Measurements from ENCODE around the gene VAC14. TPM values are rescaled to one million over a fixed set of nuclear protein-coding genes. Genes with fewer than 3 reads are reported as not detected.

The VAC14 gene
- total RNA-seq, 4 donors from 2014 or later: 23.5 to 44.1 (median 29.8) TPM

GRCh38 chr16:70753694-70754325 is 47.1 kb downstream of the VAC14 start:
- H3K36me3 ChIP-seq: peaks cover 0 to 33% of the 10 kb centered on the region in 2 donors
- no peaks in the 10 kb centered on the region for H3K27me3 ChIP-seq
- H3K4me1 ChIP-seq: peaks cover 9 to 54% (median 26%) of the 10 kb centered on the region in 3 donors
- no peaks in the 10 kb centered on the region for H3K9me3 ChIP-seq
- no peak for ATAC-seq
- H3K4me3 ChIP-seq: no peak overlapping the region
- TF ChIP-seq POLR2AphosphoS5 (IDR thresholded peaks at IDR 0.05) (no peak), POLR2A (IDR thresholded peaks at IDR 0.05) (no peak), CTCF (IDR thresholded peaks at IDR 0.05) (no peak), EP300 (IDR thresholded peaks at IDR 0.05) (no peak)
- no peak overlapping the region for H3K27ac ChIP-seq
- WGBS, 2 donors (ENCODE audit: low coverage in 1 of 2): 85 to 100% methylated on average over 2 to 3 of the region's 8 CpGs

- Histone ChIP-seq H3K36me3 (peaks cover 0 to 27% of the 10 kb centered on the region in 2 donors), H3K4me3 (no peak overlapping the region), H3K27ac (no peak overlapping the region), H3K27me3 (no peaks in the 10 kb centered on the region), H3K9me3 (no peaks in the 10 kb centered on the region), H3K4me1 (peaks cover 9 to 60% (median 26%) of the 10 kb centered on the region in 3 donors)
- ATAC-seq: no peak
- 87 to 93% methylated on average over 5 of the region's 6 CpGs for WGBS, 2 donors (ENCODE audit: low coverage in 1 of 2)
- TF ChIP-seq CTCF (IDR thresholded peaks at IDR 0.05) (no peak), EP300 (IDR thresholded peaks at IDR 0.05) (no peak), POLR2A (IDR thresholded peaks at IDR 0.05) (no peak)
These were observed 47.7 kb downstream of the VAC14 start for GRCh38 chr16:70753228-70753627.

- Histone ChIP-seq H3K9me3 (no peaks in the 10 kb centered on the region), H3K4me3 (no peak overlapping the region), H3K27ac (peak overlapping the region in 1 of 4 donors; percentile 84), H3K27me3 (no peaks in the 10 kb centered on the region), H3K4me1 (peaks cover 9 to 68% (median 26%) of the 10 kb centered on the region in 3 donors), H3K36me3 (peaks cover 0 to 19% of the 10 kb centered on the region in 2 donors)
- TF ChIP-seq CTCF (IDR thresholded peaks at IDR 0.05) (no peak), EP300 (IDR thresholded peaks at IDR 0.05) (no peak), POLR2A (IDR thresholded peaks at IDR 0.05) (no peak), POLR2AphosphoS5 (IDR thresholded peaks at IDR 0.05) (no peak)
- 88 to 100% methylated on average over 3 to 10 of the region's 10 CpGs for WGBS, 2 donors (ENCODE audit: low coverage in 1 of 2)
- ATAC-seq: no peak
These were observed 48.5 kb downstream of the VAC14 start for GRCh38 chr16:70752426-70752825.

- Histone ChIP-seq H3K4me1 (peaks cover 12 to 76% (median 34%) of the 10 kb centered on the region in 3 donors), H3K36me3 (peaks cover 0 to 11% of the 10 kb centered on the region in 2 donors), H3K9me3 (no peaks in the 10 kb centered on the region), H3K4me3 (no peak overlapping the region), H3K27ac (peak overlapping the region; percentile 32 to 84 (median 82)), H3K27me3 (no peaks in the 10 kb centered on the region)
- WGBS, 2 donors (ENCODE audit: low coverage in 1 of 2): 68% methylated on average over 3 of the region's 7 CpGs; no CpG with 5 or more reads in 1 of the 2 donors
- no peak for TF ChIP-seq EP300 (IDR thresholded peaks at IDR 0.05)
- TF ChIP-seq CTCF (IDR thresholded peaks at IDR 0.05): no peak
- no peak for TF ChIP-seq POLR2A (IDR thresholded peaks at IDR 0.05)
- no peak for TF ChIP-seq POLR2AphosphoS5 (IDR thresholded peaks at IDR 0.05)
- ATAC-seq: no peak
These were observed 49.4 kb downstream of the VAC14 start for GRCh38 chr16:70751593-70751992.

GRCh38 chr16:70750893-70751467 is 50.0 kb downstream of the VAC14 start:
- no peak overlapping the region for H3K4me3 ChIP-seq
- H3K4me1 ChIP-seq: peaks cover 16 to 82% (median 40%) of the 10 kb centered on the region in 3 donors
- H3K27ac ChIP-seq: peak overlapping the region; percentile 56 to 84 (median 82)
- H3K36me3 ChIP-seq: peaks cover 0 to 5% of the 10 kb centered on the region in 2 donors
- no peaks in the 10 kb centered on the region for H3K27me3 ChIP-seq
- ATAC-seq: peak; percentile 85
- 20% methylated on average over 7 of the region's 13 CpGs; no CpG with 5 or more reads in 1 of the 2 donors for WGBS, 2 donors (ENCODE audit: low coverage in 1 of 2)
- no peaks in the 10 kb centered on the region for H3K9me3 ChIP-seq
- TF ChIP-seq POLR2A (IDR thresholded peaks at IDR 0.05): no peak
- TF ChIP-seq POLR2AphosphoS5 (IDR thresholded peaks at IDR 0.05): peak; percentile 89
- TF ChIP-seq CTCF (IDR thresholded peaks at IDR 0.05): peak in 2 of 4 experiments; percentile 43 to 49
- TF ChIP-seq EP300 (IDR thresholded peaks at IDR 0.05): no peak
